ENCODE measurements around the gene PDE4D.
"Not testable (repeated sequence)": the region's sequence is repeated elsewhere in the genome, so short reads cannot be mapped to it uniquely, and the experiment has no call there.

Gene PDE4D

DNA sequence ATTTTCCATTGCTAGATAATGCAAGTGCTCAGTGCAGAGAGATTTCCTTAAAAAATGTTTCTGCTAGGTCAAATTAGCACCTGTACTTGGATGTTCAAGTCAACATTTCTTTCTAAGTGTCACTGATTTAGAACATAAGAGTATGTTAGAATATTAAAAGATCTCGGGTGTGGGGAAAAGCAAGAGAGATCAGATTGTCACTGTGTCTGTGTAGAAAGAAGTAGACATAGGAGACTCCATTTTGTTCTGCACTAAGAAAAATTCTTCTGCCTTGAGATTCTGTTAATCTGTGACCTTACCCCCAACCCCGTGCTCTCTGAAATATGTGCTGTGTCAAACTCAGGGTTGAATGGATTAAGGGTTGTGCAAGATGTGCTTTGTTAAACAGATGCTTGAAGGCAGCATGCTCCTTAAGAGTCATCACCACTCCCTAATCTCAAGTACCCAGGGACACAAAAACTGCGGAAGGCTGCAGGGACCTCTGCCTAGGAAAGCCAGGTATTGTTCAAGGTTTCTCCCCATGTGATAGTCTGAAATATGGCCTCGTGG is 429.8 kb downstream of the PDE4D start:
- DNase-seq: not testable (repeated sequence)

GRCh38 chr5:59462956-59463355 is 430.6 kb downstream of the PDE4D start:
- DNase-seq: no peak

- DNase-seq: no peak
These were observed 433.0 kb downstream of the PDE4D start for GRCh38 chr5:59460368-59461153.

GRCh38 chr5:59458966-59459729 is 434.4 kb downstream of the PDE4D start:
- no peak for DNase-seq

GRCh38 chr5:59458321-59458720 is 435.2 kb downstream of the PDE4D start:
- DNase-seq: no peak

DNA sequence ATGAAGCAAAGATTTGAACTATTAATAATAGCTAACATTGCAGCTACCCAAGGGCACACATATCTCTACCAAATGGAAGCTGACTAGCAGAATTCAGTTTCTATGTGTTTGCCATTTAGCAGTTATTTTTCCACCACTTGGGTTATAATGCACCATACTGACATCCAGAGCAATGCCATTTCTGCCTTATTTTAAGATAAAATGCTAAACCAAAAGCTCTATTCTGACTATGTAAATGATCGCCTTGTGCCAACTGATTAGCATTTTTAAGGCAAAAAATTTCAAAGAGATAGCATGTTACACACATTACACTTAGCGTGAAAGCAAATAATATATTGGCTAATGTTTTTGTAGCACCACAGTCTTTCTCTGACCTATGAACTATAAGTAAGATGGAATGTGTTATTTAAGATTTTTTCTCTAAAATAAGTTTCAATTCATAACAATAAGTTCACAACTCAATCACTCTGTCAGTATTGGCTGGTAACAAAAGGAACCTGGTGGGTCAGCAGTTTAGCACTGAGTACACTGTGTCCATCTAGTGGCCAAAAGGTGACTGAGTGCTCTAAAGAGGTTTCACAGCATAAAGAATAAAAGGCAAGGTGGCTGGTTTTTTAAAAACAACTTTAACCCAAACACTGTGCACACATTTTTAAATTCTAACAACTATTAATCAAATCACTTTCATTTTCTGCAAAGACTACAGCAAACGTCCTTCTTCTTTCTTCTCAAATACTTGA is 443.5 kb downstream of the PDE4D start:
- DNase-seq: peak; percentile 3

DNA sequence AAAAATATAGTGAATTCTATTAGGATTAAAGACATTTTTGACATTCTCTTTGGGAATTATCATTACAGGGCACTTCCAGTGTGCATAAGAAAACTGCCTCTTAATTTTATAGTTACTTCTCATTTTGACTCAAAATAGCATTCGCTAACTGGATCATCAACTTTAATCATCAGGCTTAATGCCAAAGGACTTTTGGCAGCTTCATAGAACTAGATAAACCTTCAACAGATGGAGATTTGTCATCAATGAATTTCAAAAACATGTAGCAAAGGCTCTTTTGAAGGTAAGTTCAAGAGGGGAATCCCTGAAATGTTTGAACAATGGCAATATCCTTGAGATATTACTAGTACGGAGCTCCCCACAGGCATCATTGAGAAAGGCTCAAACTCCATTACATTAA is 447.2 kb downstream of the PDE4D start:
- DNase-seq: no peak

GRCh38 chr5:59445741-59446140 is 447.8 kb downstream of the PDE4D start:
- DNase-seq: peak; percentile 20

DNA sequence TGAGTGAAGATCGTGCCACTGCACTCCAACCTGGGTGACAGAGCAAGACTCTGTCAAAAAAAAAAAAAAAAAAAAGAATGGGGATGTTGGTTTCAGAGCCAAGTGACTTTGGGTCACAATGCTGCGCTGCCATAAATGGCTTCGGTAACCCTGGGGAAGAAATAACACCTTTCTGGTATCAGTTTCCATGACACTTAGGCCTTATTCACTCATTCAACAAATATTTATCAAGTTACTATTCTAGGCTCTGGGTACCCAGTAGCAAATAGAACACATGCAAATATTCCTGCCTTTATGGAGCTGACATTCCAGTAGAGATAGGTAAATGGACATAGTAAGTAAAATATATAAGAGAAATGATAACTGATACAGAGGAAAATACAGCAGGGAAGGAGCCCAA is 454.2 kb downstream of the PDE4D start:
- no peak for DNase-seq

DNA sequence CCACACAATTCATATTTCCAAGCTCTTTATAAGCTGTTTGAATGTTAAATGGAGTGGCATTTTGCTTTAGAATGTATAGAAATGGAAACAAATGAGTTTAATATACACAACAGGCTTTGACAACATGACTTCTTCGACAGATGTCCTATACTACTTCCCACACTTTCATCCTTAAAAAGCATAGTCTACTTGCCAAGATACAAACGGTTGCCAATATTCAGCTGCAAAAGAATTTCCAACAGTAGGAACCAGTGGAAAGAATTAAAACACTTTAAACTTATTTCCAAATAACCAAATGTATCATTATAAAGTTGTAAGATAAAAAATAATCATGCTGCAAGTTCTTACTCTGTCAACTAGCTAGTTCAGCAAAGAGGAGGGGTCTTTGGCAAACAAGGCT is 456.4 kb downstream of the PDE4D start:
- DNase-seq: no peak

GRCh38 chr5:59436364-59437148 is 457.0 kb downstream of the PDE4D start:
- DNase-seq: no peak

GRCh38 chr5:59433174-59433573 is 460.4 kb downstream of the PDE4D start:
- DNase-seq: no peak

GRCh38 chr5:59430066-59430685 is 463.4 kb downstream of the PDE4D start:
- DNase-seq: no peak

DNA sequence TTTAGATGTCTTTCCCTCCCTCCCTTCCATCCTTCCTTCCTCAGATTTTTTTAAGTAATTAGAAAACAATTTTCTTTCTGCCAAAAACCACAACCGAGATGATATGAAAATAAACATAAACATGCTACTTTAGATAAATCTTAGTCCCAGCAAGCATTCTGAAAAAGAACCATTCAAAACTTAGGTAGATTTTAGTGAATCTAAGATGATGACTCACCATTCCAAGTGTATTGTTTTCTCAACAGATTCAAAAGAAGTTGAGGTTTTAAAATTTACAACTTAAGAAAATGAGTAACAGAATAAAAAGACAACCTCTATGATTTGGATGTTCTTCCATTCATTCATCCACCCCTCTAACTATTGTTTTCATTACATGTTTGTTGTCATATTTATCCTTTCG is 465.1 kb downstream of the PDE4D start:
- DNase-seq: no peak

- DNase-seq: no peak
These were observed 469.0 kb downstream of the PDE4D start for GRCh38 chr5:59424515-59424914.

DNA sequence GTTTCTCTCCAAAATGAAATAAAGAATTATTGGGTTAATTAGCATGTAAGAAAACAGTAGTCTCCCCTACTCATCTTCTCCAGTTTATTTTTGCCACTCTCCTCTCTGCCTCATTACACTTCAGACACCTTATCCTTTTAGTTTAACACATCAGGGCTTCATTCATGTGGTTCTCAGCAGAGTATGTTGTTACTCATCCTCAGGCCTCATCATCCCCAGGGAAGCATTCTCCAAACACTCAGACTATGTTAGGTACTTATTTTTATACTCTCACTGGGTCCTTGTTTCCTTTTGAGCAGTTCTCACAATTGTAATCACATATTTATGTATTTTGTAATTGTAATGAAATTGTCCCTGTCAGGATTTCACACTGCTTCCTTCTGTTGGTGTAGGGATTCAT is 470.5 kb downstream of the PDE4D start:
- peak; percentile 91 for DNase-seq

DNA sequence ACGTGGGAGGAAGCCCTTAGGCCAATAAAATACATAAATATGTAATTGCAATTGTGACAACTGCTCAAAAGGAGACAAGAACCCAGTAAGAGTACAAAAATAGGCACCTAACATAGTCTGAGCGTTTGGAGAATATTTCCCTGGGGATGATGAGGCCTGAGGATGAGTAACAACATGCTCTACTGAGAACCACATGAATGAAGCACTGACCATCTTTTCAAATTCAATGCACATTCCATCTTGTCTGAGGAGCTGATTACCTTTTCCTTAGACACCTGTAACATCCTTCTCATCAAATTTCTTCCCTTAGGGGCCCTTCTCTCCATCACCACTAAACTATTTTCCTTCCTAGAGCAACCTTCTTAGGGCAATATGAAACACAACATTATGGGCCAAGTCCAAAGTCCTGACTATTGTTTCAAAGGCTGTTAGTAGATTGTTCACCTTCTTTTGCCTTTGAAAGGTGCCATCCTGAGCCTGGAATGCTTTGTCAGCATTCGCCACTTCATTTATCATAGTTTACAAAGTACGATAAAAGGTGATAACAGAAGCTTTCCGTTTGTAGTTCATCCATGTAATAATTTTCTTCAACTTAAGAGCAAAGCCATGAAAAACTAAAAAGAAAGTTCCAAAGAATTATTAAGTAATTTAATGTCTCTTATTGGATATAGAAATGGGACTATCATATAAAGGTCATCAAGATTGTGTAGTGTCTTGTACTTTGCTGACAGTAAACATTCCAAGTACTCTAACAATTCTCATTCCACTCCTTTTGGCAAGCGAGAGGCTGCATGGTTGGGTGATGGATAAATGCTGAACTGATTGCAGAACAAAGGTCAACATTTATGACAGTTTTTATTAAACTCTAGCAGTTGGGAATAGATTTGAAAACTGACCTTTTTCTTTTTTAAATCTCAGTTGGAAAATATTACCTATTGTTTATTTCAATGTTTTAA is 471.3 kb downstream of the PDE4D start:
- DNase-seq: peak; percentile 67

DNA sequence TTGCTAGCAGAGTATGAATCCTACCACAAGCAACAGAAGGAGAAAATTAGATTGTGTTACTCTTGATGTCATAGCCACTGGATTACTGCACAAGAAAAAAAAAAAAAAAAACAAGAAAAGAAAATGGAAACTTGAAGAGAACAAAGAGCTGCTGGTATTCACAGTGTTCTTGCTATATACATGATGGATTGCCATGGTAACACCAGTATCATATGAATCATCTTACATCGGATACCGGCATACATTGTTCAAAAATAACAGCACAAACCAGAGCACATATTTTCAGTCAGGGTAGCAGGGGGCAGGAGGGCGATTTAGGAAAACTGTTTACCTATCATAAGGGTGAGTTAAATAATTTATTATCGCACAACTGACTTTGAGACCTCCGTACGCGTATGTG is 472.9 kb downstream of the PDE4D start:
- peak; percentile 51 for DNase-seq

GRCh38 chr5:59418808-59419207 is 474.7 kb downstream of the PDE4D start:
- no peak for DNase-seq

- peak; percentile 33 for DNase-seq
These were observed 477.1 kb downstream of the PDE4D start for GRCh38 chr5:59416451-59416850.

DNA sequence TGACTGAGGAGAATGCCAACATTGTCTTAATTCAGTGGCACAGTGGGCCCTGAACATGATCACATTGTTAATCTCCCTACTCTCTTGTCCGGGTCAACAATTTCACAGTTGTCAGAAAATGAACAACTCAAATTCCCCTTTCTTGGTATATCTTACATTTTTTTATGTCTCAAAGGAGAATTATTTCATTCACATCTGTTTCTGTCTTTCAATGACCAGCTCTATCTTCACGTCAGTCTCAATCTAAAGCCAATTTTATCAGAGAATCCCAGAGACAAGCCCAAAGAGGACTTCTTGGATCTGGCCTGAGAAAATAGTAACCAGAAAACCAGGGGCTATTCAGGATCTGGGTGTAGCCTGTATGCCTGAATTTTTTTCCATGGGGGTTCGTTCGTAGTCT is 477.5 kb downstream of the PDE4D start:
- DNase-seq: no peak
